Stimulated activated naive CD4-positive, alpha-beta T cell (primary cell): ENCODE results near the gene UQCC3.
"Not testable (repeated sequence)": the region's sequence is repeated elsewhere in the genome, so short reads cannot be mapped to it uniquely, and the experiment has no call there.

Source experiments
- DNase-seq, 6 experiments: peaks; one replicate each; lab custom pipeline; 2025; lab: John Stamatoyannopoulos, UW

The UQCC3 gene

GRCh38 chr11:62665599-62666258 lies 5.7 kb upstream of the UQCC3 start:
- peak in 5 of 6 experiments; percentile 18 to 57 (median 35) for DNase-seq

- no peak for DNase-seq
These were observed 5.1 kb upstream of the UQCC3 start for GRCh38 chr11:62666259-62666926.

- no peak for DNase-seq
These were observed 4.0 kb upstream of the UQCC3 start for GRCh38 chr11:62667460-62667859.

GRCh38 chr11:62669420-62670161 lies 1.9 kb upstream of the UQCC3 start:
- DNase-seq: no peak

GRCh38 chr11:62671236-62671607 lies 251 bp upstream of the UQCC3 start:
- DNase-seq: peak in 1 of 6 experiments; percentile 51

GRCh38 chr11:62673196-62673525 lies 1.7 kb downstream of the UQCC3 start:
- no peak for DNase-seq

GRCh38 chr11:62675415-62675814 lies 3.9 kb downstream of the UQCC3 start:
- not testable (repeated sequence) for DNase-seq

- no peak for DNase-seq
These were observed 5.2 kb downstream of the UQCC3 start for GRCh38 chr11:62676698-62677097.

GRCh38 chr11:62677156-62677555 lies 5.7 kb downstream of the UQCC3 start:
- DNase-seq: no peak

- no peak for DNase-seq
These were observed 6.2 kb downstream of the UQCC3 start for GRCh38 chr11:62677714-62678113.

- DNase-seq: no peak
These were observed 6.9 kb downstream of the UQCC3 start for GRCh38 chr11:62678433-62678769.

- DNase-seq: peak; percentile 72 to 83 (median 80)
These were observed 7.6 kb downstream of the UQCC3 start, which contains the start of gene UBXN1 for GRCh38 chr11:62678770-62679696. Gene UBXN1, minus strand, starts transcription at chr11:62679073. Its CDS starts 150 bp downstream, at chr11:62678923.

- peak in 4 of 6 experiments; percentile 22 to 50 (median 38) for DNase-seq
These were observed 9.4 kb downstream of the UQCC3 start for GRCh38 chr11:62680825-62681240.

- DNase-seq: no peak
These were observed 11.0 kb downstream of the UQCC3 start for GRCh38 chr11:62682518-62682917.

GRCh38 chr11:62687508-62688396 lies 16.3 kb downstream of the UQCC3 start:
- DNase-seq: no peak

GRCh38 chr11:62688491-62688890 lies 17.0 kb downstream of the UQCC3 start:
- DNase-seq: no peak

GRCh38 chr11:62689421-62690183 lies 18.1 kb downstream of the UQCC3 start, which contains the start of gene LRRN4CL:
Gene LRRN4CL, minus strand, starts transcription at chr11:62689530. Its CDS starts 1,022 bp downstream, at chr11:62688508.
- no peak for DNase-seq

- not testable (repeated sequence) for DNase-seq
These were observed 22.2 kb downstream of the UQCC3 start for GRCh38 chr11:62693624-62694023.

- peak; percentile 45 to 79 (median 68) for DNase-seq
These were observed 23.1 kb downstream of the UQCC3 start for GRCh38 chr11:62694455-62695167.
